GM18951 (cell line): Measurements from ENCODE around the gene PDCD1LG2.
"Not testable (repeated sequence)": the region's sequence is repeated elsewhere in the genome, so short reads cannot be mapped to it uniquely, and the experiment has no call there.

Experiments used
- POLR2A ChIP-seq: IDR thresholded peaks from 4 replicates; pipeline ENCODE4 v1.6.1; 2011; ENCODE audit warnings: mild to moderate bottlenecking; ENCODE audit not compliant: insufficient read length, insufficient read depth; ENCODE audit errors: extremely low read depth
- in situ Hi-C: fragments of 300-500 bp; cut with MboI; formaldehyde crosslinking; loops from one replicate; pipeline ENCODE4 v1.12.0; 2022; ENCODE audit warnings: low sequenced_read_pairs, mixed read lengths, inconsistent platforms; ENCODE audit not compliant: unreplicated experiment

Gene PDCD1LG2

GRCh38 chr9:5574097-5574496 is 63.8 kb downstream of the PDCD1LG2 start:
- in situ Hi-C loops: no loop called here
- TF ChIP-seq POLR2A: no peak

GRCh38 chr9:5575000-5575399 is 64.7 kb downstream of the PDCD1LG2 start:
- no peak for TF ChIP-seq POLR2A
- in situ Hi-C loops: no loop called here

GRCh38 chr9:5577225-5577624 is 66.9 kb downstream of the PDCD1LG2 start:
- no peak for TF ChIP-seq POLR2A
- in situ Hi-C loops: no loop called here

- no peak for TF ChIP-seq POLR2A
- in situ Hi-C loops: no loop called here
Measured at GRCh38 chr9:5578018-5578697, 67.8 kb downstream of the PDCD1LG2 start.

- in situ Hi-C loops: no loop called here
Measured at GRCh38 chr9:5578698-5579085, 68.4 kb downstream of the PDCD1LG2 start.

GRCh38 chr9:5579881-5580280 is 69.5 kb downstream of the PDCD1LG2 start:
- TF ChIP-seq POLR2A: no peak
- in situ Hi-C loops: no loop called here

More at GRCh38 chr9:5578698-5579085, 68.4 kb downstream of the PDCD1LG2 start:
- no peak for TF ChIP-seq POLR2A

- in situ Hi-C loops: no loop called here
Measured at GRCh38 chr9:5580650-5581049, 70.3 kb downstream of the PDCD1LG2 start.

GRCh38 chr9:5581706-5582105 is 71.4 kb downstream of the PDCD1LG2 start:
- in situ Hi-C loops: not testable (repeated sequence)

More at GRCh38 chr9:5580650-5581049, 70.3 kb downstream of the PDCD1LG2 start:
- TF ChIP-seq POLR2A: no peak

GRCh38 chr9:5582835-5583195 is 72.5 kb downstream of the PDCD1LG2 start:
- in situ Hi-C loops: no loop called here
- TF ChIP-seq POLR2A: no peak

GRCh38 chr9:5586391-5586802 is 76.1 kb downstream of the PDCD1LG2 start:
- in situ Hi-C loops: loop anchor here (5.0 kb wide), 1 partner anchor 144 kb away; no protein-coding TSS in a partner anchor

GRCh38 chr9:5587024-5587423 is 76.7 kb downstream of the PDCD1LG2 start:
- TF ChIP-seq POLR2A: peak; percentile 13
- in situ Hi-C loops: loop anchor here (5.0 kb wide), 1 partner anchor 145 kb away; no protein-coding TSS in a partner anchor

More at GRCh38 chr9:5586391-5586802, 76.1 kb downstream of the PDCD1LG2 start:
- no peak for TF ChIP-seq POLR2A

- in situ Hi-C loops: loop anchor here (10.0 kb wide), 2 partner anchors 407 to 837 kb away; partner anchors contain the start of gene INSL6
- TF ChIP-seq POLR2A: no peak
Measured at GRCh38 chr9:5592231-5592630, 81.9 kb downstream of the PDCD1LG2 start.

GRCh38 chr9:5592904-5593303 is 82.6 kb downstream of the PDCD1LG2 start:
- TF ChIP-seq POLR2A: no peak
- in situ Hi-C loops: loop anchor here (10.0 kb wide), 2 partner anchors 408 to 838 kb away; partner anchors contain the start of gene INSL6

GRCh38 chr9:5593904-5594303 is 83.6 kb downstream of the PDCD1LG2 start:
- no peak for TF ChIP-seq POLR2A
- in situ Hi-C loops: loop anchor here (10.0 kb wide), 2 partner anchors 409 to 839 kb away; partner anchors contain the start of gene INSL6
